Islet precursor cell (in vitro differentiated cells): ENCODE results near the gene PPCDC.

ENCODE experiments used
- DNase-seq: peaks from one replicate; pipeline ENCODE4 v3.0.0-alpha.2; 2018

PPCDC gene

GRCh38 chr15:75045332-75046015, 22.1 kb downstream of the PPCDC start:
- no peak for DNase-seq

GRCh38 chr15:75048394-75048793, 25.0 kb downstream of the PPCDC start:
- no peak for DNase-seq

- DNase-seq = no peak
Measured at GRCh38 chr15:75049392-75049791, 26.0 kb downstream of the PPCDC start.

- DNase-seq = no peak
Measured at GRCh38 chr15:75050283-75050682, 26.9 kb downstream of the PPCDC start.

GRCh38 chr15:75051191-75051608, 27.8 kb downstream of the PPCDC start:
- no peak for DNase-seq

- DNase-seq = no peak
Measured at GRCh38 chr15:75051711-75052110, 28.3 kb downstream of the PPCDC start.

- DNase-seq = no peak
Measured at GRCh38 chr15:75052972-75053747, 29.8 kb downstream of the PPCDC start.

- DNase-seq = no peak
Measured at GRCh38 chr15:75053748-75054125, 30.3 kb downstream of the PPCDC start.

GRCh38 chr15:75054172-75054897, 30.9 kb downstream of the PPCDC start:
- no peak for DNase-seq

- DNase-seq = no peak
Measured at GRCh38 chr15:75056036-75056435, 32.6 kb downstream of the PPCDC start.

GRCh38 chr15:75058127-75058905, 34.9 kb downstream of the PPCDC start:
- peak; percentile 90 for DNase-seq

GRCh38 chr15:75059607-75060006, 36.2 kb downstream of the PPCDC start:
- DNase-seq = no peak

- DNase-seq = no peak
Measured at GRCh38 chr15:75061272-75061671, 37.9 kb downstream of the PPCDC start.

GRCh38 chr15:75062706-75063105, 39.3 kb downstream of the PPCDC start:
- no peak for DNase-seq

- no peak for DNase-seq
Measured at GRCh38 chr15:75063338-75063737, 39.9 kb downstream of the PPCDC start.

GRCh38 chr15:75063889-75064288, 40.5 kb downstream of the PPCDC start:
- DNase-seq = no peak

- no peak for DNase-seq
Measured at GRCh38 chr15:75064846-75065245, 41.5 kb downstream of the PPCDC start.

- DNase-seq = no peak
Measured at GRCh38 chr15:75065467-75065850, 42.1 kb downstream of the PPCDC start.

GRCh38 chr15:75065851-75066509, 42.6 kb downstream of the PPCDC start:
- no peak for DNase-seq

- no peak for DNase-seq
Measured at GRCh38 chr15:75067123-75067830, 43.9 kb downstream of the PPCDC start.

- DNase-seq = no peak
Measured at GRCh38 chr15:75068748-75069147, 45.4 kb downstream of the PPCDC start.
